Endothelial cell of umbilical vein (primary cell): ENCODE measurements around the gene CETP. TPM values are rescaled to one million over a fixed set of nuclear protein-coding genes. Genes with fewer than 3 reads are reported as not detected.

Experiments
- BruUV-seq: library from RNA; stranded (reverse); fragments of 400-500 nt; replicated peaks from 2 replicates; lab custom pipeline; 2021; lab: Mats Ljungman, UMichigan
- CTCF ChIA-PET: fragments of 300-600, 350-600 bp; sonication (Branson Sonifier 250); formaldehyde crosslinking; loops from one replicate; lab custom pipeline; 2021; ENCODE audit warnings: antibody characterized with exemption, inconsistent platforms; lab: Charles Lee
- POLR2A ChIA-PET: fragments of 300-600, 350-600 bp; sonication (Branson Sonifier 250); formaldehyde crosslinking; loops from one replicate; lab custom pipeline; 2021; ENCODE audit warnings: antibody characterized with exemption, inconsistent platforms; lab: Charles Lee
- DNase-seq: peaks from one replicate; pipeline ENCODE4 v3.0.0-alpha.2; 2011; ENCODE audit warnings: low read depth, low spot score
- FAIRE-seq: peaks from 2 replicates; lab custom pipeline; 2011; peaks lifted over from hg19 to GRCh38; lab: Jason Lieb, UNC
- H2AFZ ChIP-seq: 2 replicates; pipeline ENCODE4 v1.6.0; 2012; ENCODE audit warnings: low read depth, low read length, control low read depth, inconsistent platforms
- H3K27ac ChIP-seq: 2 replicates; pipeline ENCODE4 v1.5.1; 2011; ENCODE audit warnings: low read depth, mild to moderate bottlenecking, control low read depth, low read length, moderate library complexity; ENCODE audit not compliant: insufficient read depth
- H3K27me3 ChIP-seq, 2 experiments: 2 replicates each; pipeline versions ENCODE4 v1.6.0 to v1.6.1; 2011; ENCODE audit warnings: low read length in 2 of 2, mixed read lengths in 1 of 2; ENCODE audit not compliant: control insufficient read depth in 2 of 2, insufficient read depth in 2 of 2
- H3K36me3 ChIP-seq, 2 experiments: 2 replicates in 1 of 2; 3 replicates in 1 of 2; pipeline ENCODE4 v1.5.1; 2011; ENCODE audit warnings: low read length in 2 of 2, mild to moderate bottlenecking in 1 of 2, moderate library complexity in 1 of 2; ENCODE audit not compliant: control insufficient read depth in 2 of 2, insufficient read depth in 2 of 2; ENCODE audit errors: extremely low read depth in 1 of 2
- H3K4me1 ChIP-seq: 3 replicates; pipeline ENCODE4 v1.5.1; 2011; ENCODE audit warnings: mild to moderate bottlenecking, low read length; ENCODE audit not compliant: control insufficient read depth, insufficient read depth; ENCODE audit errors: extremely low read depth
- H3K4me2 ChIP-seq: 2 replicates; pipeline ENCODE4 v1.6.1; 2011; ENCODE audit warnings: low read length, control low read depth, mixed read lengths; ENCODE audit not compliant: insufficient read depth
- H3K4me3 ChIP-seq, 3 experiments: fragments of 200-600 bp in 1 of 3; sonication (generic), shearing (Covaris generic) in 1 of 3; replicated peaks in 1 of 3; 2 replicates each; pipeline ENCODE4 v1.5.1; 2011 to 2016; ENCODE audit warnings: control low read depth in 3 of 3, low read length in 3 of 3, mild to moderate bottlenecking in 2 of 3, inconsistent platforms in 1 of 3, low read depth in 1 of 3, moderate library complexity in 1 of 3; ENCODE audit not compliant: insufficient read depth in 1 of 3
- H3K79me2 ChIP-seq: 2 replicates; pipeline ENCODE4 v1.6.0; 2012; ENCODE audit warnings: low read length, inconsistent platforms; ENCODE audit not compliant: control insufficient read depth, insufficient read depth
- H3K9ac ChIP-seq: replicated peaks from 2 replicates; pipeline ENCODE3; 2011; ENCODE audit warnings: low read length, control low read depth; ENCODE audit not compliant: insufficient read depth; ENCODE audit errors: extremely low read depth
- H3K9me1 ChIP-seq: replicated peaks from 3 replicates; pipeline ENCODE4 v1.6.0; 2011; ENCODE audit warnings: mild to moderate bottlenecking, low read length; ENCODE audit not compliant: control insufficient read depth, insufficient read depth; ENCODE audit errors: extremely low read depth
- H3K9me3 ChIP-seq: replicated peaks from 2 replicates; pipeline ENCODE4 v1.5.1; 2012; ENCODE audit warnings: low read length, inconsistent platforms; ENCODE audit not compliant: control insufficient read depth, insufficient read depth
- H4K20me1 ChIP-seq: replicated peaks from 2 replicates; pipeline ENCODE3; 2011; ENCODE audit warnings: mild to moderate bottlenecking, low read length; ENCODE audit not compliant: control insufficient read depth, insufficient read depth; ENCODE audit errors: extremely low read depth
- EZH2 ChIP-seq: IDR thresholded peaks from 2 replicates; pipeline ENCODE4 v1.6.1; 2012; ENCODE audit warnings: borderline replicate concordance, low read depth, mild to moderate bottlenecking, moderate library complexity, low read length, inconsistent platforms; ENCODE audit not compliant: severe bottlenecking
- FOS ChIP-seq: IDR thresholded peaks from 2 replicates; pipeline ENCODE4 v1.6.1; 2011; ENCODE audit warnings: mild to moderate bottlenecking, low read length, moderate library complexity, borderline replicate concordance; ENCODE audit not compliant: insufficient read depth
- GATA2 ChIP-seq: IDR thresholded peaks from 2 replicates; pipeline ENCODE4 v1.7.0; 2011; ENCODE audit warnings: low read depth, mild to moderate bottlenecking, moderate library complexity, mixed read lengths, low read length; ENCODE audit not compliant: insufficient read length, insufficient read depth
- JUN ChIP-seq: IDR thresholded peaks from 2 replicates; pipeline ENCODE4 v1.6.1; 2011; ENCODE audit warnings: borderline replicate concordance, low read depth; ENCODE audit not compliant: insufficient read length, insufficient read depth
- MYC ChIP-seq: IDR thresholded peaks from one replicate; pipeline ENCODE4 v1.6.1; 2011; ENCODE audit warnings: mild to moderate bottlenecking, low read depth, low read length
- POLR2A ChIP-seq: IDR thresholded peaks from 2 replicates; pipeline ENCODE4 v1.6.1; 2012; ENCODE audit warnings: low read depth, mild to moderate bottlenecking, control low read depth, low read length
- POLR2AphosphoS5 ChIP-seq: IDR thresholded peaks from 2 replicates; pipeline ENCODE4 v1.6.1; 2012; ENCODE audit warnings: low read depth, mild to moderate bottlenecking, control low read depth, low read length, moderate library complexity; ENCODE audit not compliant: insufficient read depth
- dilution Hi-C: fragments of 300-500 bp; cut with MboI; formaldehyde crosslinking; loops from one replicate; pipeline ENCODE4 v1.15.0; 2019; ENCODE audit warnings: low sequenced_read_pairs; ENCODE audit not compliant: extremely low pct_ligation_motif_present
- intact Hi-C: fragments of 100-400 bp; cut with micrococcal nuclease; formaldehyde crosslinking; loops from one replicate; pipeline ENCODE4 v1.10.0; 2022
- polyA plus RNA-seq, 4 experiments: library from polyadenylated mRNA; depleted of rRNA in 3 of 4; stranded (reverse) in 3 of 4; unstranded in 1 of 4; fragments of >200 nt; gene quantifications; 2 replicates each; pipeline versions ENCODE4 v1.2.1 to v1.2.3, GENCODE V29; 2011 to 2012; ENCODE audit warnings: missing spikeins in 1 of 4
- total RNA-seq: library from RNA; stranded (reverse); gene quantifications from 2 replicates; pipeline ENCODE4 v1.2.3, GENCODE V29; 2021
- TF ChIP-seq, protein P1 (sequence below), 2 donors: IDR thresholded peaks; 1 replicate in 1 of 2; 2 replicates in 1 of 2; pipeline ENCODE4 v1.5.1; 2011; ENCODE audit warnings: low read length in 2 of 2, mild to moderate bottlenecking in 2 of 2, moderate library complexity in 2 of 2, control low read depth in 1 of 2, inconsistent platforms in 1 of 2, low read depth in 1 of 2; ENCODE audit not compliant: insufficient read depth in 1 of 2; ENCODE audit errors: extremely low read depth in 1 of 2
- TF ChIP-seq, protein P2 (sequence below): IDR thresholded peaks from 2 replicates; pipeline ENCODE4 v1.6.1; 2011; ENCODE audit not compliant: insufficient read depth, insufficient read length

The CETP gene
- total and polyA plus RNA-seq, 2 donors (not counting 3 experiments of a cell fraction or from before 2014, with no cell fraction given) = 2.2 to 2.8 TPM

GRCh38 chr16:57008440-57008839, 46.7 kb downstream of the CETP start:
- Histone ChIP-seq H3K27ac (no peak overlapping the region), H3K27me3 (no peaks in the 10 kb centered on the region), H4K20me1 (no peaks in the 10 kb centered on the region), H3K79me2 (no peaks in the 10 kb centered on the region), H2AFZ (no peak overlapping the region), H3K9me3 (no peaks in the 10 kb centered on the region), H3K9ac (no peak overlapping the region), H3K4me3 (no peak overlapping the region), H3K4me2 (no peak overlapping the region), H3K9me1 (no peaks in the 10 kb centered on the region), H3K4me1 (no peaks in the 10 kb centered on the region), H3K36me3 (no peaks in the 10 kb centered on the region)
- ChIA-PET CTCF (no interaction called here), POLR2A (no interaction called here)
- intact Hi-C loops = no loop called here
- no peak for TF ChIP-seq MYC
- no peak for TF ChIP-seq POLR2A
- no peak for TF ChIP-seq JUN
- TF ChIP-seq EZH2 = no peak
- TF ChIP-seq, protein P1, sequence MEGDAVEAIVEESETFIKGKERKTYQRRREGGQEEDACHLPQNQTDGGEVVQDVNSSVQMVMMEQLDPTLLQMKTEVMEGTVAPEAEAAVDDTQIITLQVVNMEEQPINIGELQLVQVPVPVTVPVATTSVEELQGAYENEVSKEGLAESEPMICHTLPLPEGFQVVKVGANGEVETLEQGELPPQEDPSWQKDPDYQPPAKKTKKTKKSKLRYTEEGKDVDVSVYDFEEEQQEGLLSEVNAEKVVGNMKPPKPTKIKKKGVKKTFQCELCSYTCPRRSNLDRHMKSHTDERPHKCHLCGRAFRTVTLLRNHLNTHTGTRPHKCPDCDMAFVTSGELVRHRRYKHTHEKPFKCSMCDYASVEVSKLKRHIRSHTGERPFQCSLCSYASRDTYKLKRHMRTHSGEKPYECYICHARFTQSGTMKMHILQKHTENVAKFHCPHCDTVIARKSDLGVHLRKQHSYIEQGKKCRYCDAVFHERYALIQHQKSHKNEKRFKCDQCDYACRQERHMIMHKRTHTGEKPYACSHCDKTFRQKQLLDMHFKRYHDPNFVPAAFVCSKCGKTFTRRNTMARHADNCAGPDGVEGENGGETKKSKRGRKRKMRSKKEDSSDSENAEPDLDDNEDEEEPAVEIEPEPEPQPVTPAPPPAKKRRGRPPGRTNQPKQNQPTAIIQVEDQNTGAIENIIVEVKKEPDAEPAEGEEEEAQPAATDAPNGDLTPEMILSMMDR (IDR thresholded peaks at IDR 0.05; ENCODE audit: extremely low read depth in 1 of 2, insufficient read depth in 1 of 2, low read depth in 1 of 2, low read length in 2 of 2) = no peak
- no peak for TF ChIP-seq GATA2
- TF ChIP-seq FOS = no peak
- TF ChIP-seq, protein P2, sequence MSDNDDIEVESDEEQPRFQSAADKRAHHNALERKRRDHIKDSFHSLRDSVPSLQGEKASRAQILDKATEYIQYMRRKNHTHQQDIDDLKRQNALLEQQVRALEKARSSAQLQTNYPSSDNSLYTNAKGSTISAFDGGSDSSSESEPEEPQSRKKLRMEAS = no peak
- no peak for TF ChIP-seq POLR2AphosphoS5
- DNase-seq (no peak), FAIRE-seq (no peak)
- dilution Hi-C loops = no loop called here
- no TSS peak for BruUV-seq
